HTR-8/SVneo (cell line): Measurements from ENCODE around the gene FUCA1.
"Not testable (repeated sequence)": the region's sequence is repeated elsewhere in the genome, so short reads cannot be mapped to it uniquely, and the experiment has no call there.

ENCODE experiments used
- DNase-seq: peaks from one replicate; pipeline ENCODE4 v3.0.0; 2011; ENCODE audit warnings: low spot score, mixed read lengths; ENCODE audit not compliant: insufficient read length
- FAIRE-seq: peaks from 2 replicates; lab custom pipeline; 2011; peaks lifted over from hg19 to GRCh38; lab: Jason Lieb, UNC

The FUCA1 gene

DNA sequence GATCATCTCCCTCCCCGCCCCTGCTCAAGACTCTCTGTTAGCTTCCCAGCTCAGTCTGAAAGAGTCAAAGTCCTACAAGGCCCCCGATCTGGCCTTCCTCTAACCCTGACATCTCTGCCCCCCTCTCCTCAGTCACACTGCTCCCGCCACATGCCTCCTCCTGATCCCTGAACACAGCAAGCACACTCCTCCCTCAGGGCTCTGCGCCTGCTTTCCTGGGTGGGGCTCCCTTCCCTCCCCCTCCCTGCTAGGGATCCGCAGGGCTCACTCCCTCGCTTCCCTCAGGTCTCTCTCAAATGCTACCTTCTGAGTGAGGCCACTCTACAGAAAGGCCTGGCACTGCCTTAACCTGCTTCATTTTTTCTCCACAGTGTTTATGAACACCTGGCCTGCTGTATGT, 61.8 kb downstream of the FUCA1 start:
- FAIRE-seq (no peak), DNase-seq (no peak)

DNA sequence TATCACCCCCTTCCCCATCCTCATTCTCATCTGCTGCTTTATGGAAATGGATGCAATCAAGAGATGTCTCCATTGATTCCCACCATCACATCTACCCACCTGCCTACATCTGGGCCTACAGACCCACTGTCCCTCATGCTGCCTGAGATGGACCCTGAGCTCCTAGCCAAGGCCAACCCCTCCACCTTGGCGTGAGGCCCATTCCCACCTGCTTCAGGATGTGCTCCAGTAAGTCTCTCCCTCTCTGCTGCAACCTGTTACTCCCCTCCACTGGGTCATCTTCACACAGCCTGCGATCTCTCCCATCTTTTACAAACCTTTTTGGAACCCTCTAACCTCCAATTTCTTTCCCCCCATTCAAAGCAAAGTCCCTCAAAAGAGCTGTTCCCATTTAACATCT, 63.1 kb downstream of the FUCA1 start:
- no peak for FAIRE-seq
- DNase-seq: no peak

DNA sequence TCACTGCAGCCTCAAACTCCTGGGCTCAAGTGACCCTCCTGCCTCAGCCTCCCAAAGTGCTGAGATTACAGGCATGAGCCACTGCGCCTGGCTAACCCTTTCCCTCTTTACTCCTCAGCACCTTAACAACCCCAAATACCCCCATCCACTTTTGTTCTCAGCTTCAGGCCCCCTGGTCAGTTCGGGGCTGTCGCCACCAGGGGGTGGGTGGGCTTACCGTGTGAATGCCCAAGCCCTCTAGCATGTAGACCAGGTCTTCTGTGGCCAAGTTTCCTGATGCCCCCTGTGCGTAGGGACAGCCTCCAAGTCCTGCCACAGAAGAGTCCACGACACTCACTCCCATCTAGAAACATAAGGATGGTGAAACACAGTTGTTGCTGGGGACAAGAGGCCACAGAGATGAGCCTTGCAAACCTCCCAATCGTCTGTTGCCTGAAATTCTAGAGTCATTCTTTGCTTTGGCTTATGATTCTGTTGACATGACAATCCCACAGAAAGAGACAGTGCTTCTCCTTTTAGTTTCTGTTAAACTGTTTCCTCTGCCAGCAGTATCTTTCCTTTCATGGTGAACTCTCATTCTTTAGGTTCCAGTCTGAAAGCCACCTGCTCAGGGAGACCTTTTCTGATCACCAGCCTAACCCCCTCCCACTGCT, 63.8 kb downstream of the FUCA1 start:
- DNase-seq: no peak
- no peak for FAIRE-seq

DNA sequence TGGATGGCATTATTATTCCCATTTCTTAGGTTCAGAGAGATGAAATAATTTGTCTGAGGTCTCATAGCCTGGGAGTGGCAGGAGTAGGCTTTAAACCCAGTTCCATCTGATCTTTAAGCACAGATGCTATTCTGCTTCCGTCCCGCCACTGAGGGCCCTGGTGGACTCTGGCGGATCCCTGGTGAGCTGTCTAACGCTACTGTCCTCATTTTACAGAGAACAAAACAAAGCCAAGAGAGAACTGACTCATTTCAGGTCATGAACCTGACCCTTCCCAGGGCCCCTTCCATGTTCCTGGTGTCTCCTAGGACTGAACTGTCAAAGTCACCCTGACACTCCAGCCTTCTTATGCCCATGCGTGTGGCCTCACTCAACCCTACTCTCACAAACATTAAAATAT, 64.4 kb downstream of the FUCA1 start:
- DNase-seq (no peak), FAIRE-seq (no peak)

DNA sequence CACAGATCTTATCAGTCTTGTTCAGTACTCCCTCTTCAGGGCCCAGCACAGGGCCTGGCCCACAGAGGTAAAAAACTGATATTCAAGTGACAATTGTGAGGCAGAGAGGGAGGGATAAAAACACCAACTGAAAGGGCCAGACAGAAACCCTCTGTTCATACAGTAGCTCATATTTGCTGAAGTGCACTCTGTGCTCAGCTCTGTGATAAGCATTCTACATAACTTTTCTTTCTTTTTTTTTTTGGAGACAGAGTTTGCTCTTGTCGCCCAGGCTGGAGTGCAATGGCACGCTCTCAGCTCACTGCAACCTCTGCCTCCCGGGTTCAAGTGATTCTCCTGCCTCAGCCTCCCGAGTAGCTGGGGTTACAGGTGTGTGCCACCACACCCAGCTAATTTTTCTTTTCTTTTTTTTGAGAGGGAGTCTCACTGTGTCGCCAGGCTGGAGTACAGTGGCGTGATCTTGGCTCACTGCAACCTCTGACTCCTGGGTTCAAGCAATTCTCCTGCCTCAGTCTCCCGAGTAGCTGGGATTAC, 65.2 kb downstream of the FUCA1 start:
- DNase-seq, FAIRE-seq: not testable (repeated sequence)

DNA sequence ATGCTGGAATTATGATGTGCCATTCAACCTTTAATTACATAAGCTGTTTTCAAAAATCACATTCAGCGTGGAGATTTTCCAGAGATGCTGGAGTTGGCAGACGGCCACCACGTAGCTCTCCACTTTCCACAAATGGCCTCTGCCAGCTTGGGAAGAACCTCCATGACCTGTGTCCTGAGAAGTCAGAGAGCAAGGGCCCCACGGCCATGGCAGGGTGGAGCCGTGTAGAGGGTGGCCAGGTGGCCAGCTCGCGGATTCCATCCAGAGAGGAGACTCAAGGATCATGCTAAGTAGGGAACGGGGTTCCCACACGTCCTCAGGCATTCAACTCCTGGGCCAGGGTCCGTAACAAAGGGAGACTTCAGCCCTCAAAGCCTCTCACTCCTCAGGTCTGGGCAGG, 66.2 kb downstream of the FUCA1 start:
- DNase-seq (no peak), FAIRE-seq (no peak)

DNA sequence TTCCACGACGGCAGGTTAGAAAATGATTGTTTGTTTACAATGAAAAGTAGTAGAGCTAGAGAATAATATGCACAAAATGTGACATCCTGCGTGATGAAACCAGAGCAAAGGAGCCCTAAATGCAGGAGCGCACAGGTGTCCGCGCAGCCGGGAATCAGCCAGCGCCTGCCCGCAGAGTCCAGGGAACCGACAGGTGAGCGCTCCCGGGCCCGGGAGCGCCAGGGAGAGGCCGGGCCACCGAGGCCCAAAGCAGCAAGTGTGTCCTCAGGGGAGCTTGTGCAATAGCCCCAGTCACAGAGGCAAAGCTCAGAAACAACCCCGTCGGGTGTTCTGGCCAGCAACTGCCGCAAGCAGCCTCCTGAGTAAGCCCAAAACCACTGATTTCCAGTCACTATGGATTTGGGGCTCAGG, 66.7 kb downstream of the FUCA1 start:
- FAIRE-seq (no peak), DNase-seq (no peak)

DNA sequence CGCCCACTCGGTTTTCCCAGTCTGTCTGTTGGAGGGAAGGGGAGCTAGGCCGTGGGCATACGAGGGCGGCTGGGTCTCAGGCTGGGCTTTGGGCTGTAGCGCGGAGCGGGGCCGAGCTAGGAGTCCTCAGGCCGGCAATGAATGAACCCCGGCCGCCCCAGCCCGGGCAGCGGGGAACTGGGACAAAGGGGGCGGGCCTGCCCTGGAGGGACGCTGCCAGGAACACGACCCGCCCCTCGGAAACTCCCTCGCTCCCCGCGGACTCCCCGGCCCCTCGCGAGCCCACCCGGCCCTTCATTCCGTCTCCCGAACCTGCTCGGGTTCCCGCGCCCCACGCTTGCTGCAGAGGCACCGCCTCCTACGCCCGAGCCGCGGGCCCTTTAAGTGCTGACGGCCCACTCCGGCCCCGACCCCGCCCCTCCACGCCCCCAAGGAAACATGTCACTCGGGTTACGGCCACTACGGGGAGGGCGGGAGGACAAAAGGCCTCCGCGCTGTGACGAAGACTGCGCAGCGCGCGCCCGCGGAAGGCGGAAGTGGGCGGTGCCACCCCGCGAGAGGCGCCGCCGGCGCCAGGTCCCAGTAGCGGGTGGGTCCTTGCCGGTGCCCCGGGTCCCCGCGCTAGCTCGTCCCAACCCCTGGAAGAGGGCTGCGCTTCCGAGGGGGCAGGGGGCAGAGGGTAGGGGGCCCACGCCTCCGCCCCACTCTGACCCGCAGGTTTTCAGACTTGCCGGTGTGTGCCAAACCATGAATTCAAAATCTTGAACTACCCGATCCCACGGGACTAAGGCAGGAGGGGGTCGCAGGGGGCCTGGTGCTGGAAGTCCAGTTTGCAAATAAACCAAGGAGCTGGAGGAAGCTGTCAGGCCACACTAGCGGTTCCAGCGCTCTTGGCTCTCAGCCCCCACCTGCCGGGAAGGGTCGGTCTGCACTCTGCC, 67.4 kb downstream of the FUCA1 start, which contains the start of gene GALE:
Gene GALE, minus strand, starts transcription at position 355 of the 938 bp plus-strand sequence. CDS start 1,747 bp downstream, outside the sequence.
- FAIRE-seq: peak; percentile 87
- DNase-seq: peak; percentile 89

DNA sequence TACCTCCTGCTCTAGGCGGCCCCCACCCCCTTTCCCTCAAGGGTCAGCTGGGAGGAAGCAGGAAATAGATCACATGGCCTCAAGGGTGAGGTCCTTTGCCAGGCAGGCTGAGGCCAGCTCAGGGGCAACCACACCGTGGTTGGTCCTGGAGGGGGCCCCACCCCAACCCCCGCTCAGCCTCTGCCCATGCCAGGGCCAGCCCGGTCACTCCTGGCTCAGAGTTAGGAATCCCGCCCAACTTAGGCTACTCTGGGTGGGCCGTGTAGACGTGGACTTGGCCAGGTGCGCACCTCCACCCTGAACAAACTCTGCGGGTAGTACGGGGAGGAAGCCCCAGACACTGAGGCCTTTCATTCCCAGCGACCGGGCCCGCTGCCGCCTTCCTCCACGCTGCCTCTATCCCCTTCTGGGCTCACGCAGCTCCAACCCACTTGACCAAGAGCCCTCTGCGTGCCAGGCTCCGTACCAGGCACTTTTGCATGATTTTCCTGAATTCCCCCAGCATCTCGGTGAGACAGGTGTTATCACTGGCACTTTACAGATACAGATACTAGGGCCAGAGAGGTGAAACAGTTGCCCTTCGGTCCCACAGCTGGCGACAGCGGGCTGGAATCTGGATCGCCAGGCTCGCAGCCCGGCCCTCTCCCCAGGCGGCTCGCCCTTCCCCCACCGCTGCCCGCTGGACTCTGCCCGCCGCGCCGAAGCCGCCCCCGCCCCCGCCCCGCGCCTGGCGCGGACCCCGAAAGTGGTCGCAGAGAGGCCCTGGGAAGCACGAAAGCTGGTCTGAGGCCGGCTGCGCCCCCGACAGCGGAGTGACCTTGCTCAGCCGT, 68.3 kb downstream of the FUCA1 start:
- peak; percentile 83 for FAIRE-seq
- DNase-seq: peak; percentile 90

DNA sequence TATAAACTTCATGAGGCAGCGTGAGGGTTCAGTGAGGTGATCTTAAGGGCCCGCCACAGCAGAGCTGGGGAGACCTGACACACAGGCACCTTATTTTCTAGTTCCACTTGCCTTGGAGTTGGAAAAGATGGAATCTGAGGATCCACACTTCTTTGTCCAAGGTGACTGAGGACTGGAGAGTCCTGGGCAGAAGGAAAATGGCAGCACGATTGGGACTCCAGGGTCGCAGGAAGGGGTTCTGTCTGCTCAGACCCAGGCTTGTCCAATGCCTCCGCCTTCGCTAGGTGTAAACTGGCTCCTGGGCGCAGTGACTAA, 68.9 kb downstream of the FUCA1 start:
- FAIRE-seq: no peak
- no peak for DNase-seq

DNA sequence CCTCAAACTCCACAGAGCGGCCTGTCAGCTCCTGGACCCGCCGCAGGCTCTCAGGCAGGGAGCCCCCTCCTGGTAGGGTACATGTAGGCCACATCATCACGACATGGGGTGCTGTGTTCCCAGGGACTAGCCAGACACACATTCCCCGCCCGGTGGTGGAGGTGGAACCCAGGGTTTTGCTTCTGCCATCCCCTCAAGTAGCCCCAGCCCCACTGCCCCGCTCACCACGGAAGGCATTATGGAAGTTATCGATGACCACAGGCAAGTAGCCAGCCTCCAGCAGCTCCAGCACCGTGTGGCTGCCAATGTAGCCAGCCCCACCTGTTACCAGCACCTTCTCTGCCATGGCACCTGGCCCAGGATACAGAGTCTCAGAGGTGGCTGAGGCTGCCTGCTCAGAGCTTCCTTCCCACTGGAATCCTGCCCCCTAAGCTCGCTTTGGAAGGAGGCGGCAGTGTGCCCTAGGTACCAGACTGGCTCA, 69.4 kb downstream of the FUCA1 start:
- no peak for DNase-seq
- no peak for FAIRE-seq

DNA sequence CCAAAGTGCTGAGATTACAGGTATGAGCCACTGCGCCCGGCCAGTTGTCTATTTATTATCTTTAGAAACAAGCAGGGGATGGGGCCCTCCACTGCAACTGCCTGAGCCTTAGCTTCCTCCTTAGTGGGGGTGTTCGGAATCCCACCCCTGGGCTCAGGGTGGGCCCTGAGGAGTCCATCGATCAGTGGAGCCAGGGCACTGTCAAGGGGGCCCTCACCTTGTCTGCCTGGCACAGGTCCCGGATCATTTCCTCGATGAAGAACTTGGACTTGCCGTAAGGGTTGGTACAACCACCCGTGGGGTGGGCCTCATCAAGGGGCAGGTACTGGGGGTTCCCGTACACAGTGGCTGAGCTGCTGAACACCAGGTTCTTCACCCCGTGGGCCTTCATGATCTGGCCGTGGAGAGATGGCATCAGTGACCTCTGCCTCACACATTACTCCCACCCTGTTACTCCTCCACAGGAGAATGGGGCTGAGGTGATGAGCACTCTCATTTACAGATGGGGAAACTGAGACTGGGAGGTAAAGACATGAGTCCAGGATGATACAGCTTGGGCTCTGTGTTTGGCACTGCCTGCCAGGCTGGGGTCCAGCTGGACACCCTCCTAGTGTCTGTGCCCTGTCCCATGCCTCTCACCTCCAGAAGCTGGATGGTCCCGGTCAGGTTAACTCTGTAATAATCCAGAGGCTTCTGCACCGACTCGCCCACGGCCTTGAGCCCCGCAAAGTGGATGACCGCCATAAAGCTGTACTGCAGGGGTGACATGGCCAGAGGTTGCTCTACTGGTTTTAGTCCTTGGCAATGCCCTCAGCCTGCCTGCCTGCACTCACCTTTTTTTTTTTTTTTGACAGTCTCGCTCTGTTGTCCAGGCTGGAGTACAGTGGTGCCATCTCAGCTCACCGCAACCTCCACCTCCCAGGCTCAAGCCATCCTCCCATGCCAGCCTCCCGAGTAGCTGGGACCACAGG, 70.3 kb downstream of the FUCA1 start:
- FAIRE-seq: no peak
- DNase-seq: no peak

DNA sequence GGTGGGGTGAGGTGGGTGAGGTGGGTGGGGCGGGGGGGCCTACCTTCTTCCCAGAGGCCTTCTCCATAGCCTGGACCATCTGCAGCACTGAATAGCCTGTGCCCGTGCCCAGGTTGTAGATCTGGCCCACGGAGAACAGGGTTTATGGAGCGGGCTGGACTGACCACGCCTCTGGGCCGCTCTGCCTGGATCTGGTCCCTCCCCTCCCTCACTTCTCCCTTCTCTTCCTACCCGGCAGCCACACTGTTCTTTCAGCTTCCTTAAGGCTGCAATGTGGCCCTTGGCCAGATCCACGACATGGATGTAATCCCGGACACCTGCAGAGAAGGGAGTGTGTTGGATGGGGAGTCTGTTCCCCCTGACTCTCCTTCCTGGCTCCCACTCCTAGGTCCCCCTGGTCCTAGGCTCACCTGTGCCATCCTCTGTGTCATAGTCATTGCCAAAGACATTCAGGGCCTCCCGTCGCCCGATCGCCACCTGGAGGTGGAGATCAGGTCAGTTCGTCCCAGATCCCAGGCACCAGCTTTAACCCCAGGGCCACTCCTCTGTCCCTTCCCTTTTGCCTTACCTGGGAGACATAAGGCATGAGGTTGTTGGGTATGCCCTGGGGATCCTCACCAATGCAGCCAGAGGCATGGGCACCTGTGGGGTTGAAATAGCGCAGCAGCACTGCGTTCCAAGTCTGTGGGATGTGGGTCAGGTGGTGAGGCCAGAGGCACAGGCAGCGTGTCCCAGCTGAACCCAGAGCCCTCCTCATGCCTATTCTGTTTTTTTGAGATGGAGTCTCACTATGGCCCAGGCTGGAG, 71.4 kb downstream of the FUCA1 start:
- no peak for DNase-seq
- no peak for FAIRE-seq

DNA sequence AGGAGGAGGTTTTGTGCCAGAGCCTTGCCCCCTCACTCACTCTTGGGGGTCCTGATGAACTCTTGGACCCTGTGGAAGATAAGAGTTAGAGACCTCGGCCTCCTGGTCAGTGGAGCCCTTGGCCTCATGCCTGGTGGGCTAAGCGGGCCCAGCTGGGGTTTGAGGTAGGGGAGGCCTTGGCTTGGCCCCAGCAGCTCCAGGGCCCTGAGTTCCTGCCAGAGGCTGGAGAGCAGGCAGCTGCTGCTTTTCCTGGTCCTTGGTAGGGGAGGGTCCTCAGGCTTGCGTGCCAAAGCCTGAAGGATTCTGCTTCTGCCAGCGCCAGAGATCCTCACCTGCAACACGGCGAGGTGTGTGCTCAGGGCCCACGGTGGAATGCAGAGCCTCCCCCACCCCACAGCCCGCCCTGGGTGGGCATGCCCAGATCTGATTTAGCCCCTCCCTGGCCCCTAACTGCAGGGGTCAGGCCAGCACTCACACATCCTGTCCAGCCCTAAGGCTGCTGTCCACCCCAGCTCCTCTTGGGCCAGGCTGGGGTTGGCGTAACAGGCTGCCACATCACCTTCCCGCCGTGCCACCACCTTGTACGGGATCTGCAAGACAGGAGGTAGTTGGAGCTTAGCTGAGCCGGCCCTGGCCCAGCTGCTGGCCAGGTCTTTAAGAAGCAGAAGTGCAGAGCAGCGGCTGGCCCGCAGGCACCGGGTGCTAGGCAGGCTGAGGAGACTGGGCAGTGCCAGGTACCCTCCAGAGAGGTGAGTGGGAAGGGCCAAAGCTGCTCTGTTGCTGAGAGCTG, 72.2 kb downstream of the FUCA1 start:
- DNase-seq (no peak), FAIRE-seq (no peak)
